HFFc6 (cell line): Measurements from ENCODE around the gene AFF2. TPM values are rescaled to one million over a fixed set of nuclear protein-coding genes. Genes with fewer than 3 reads are reported as not detected.

Source experiments
- DNase-seq: peaks from one replicate; pipeline ENCODE4 v3.0.0-alpha.2; 2018
- H3K27ac Mint-ChIP-seq: 2 replicates; pipeline ENCODE4 v1.8.0; 2020; ENCODE audit warnings: mild to moderate bottlenecking, mixed read lengths
- H3K27me3 Mint-ChIP-seq: 2 replicates; pipeline ENCODE4 v1.8.0; 2021; ENCODE audit warnings: mild to moderate bottlenecking, moderate library complexity, mixed read lengths; ENCODE audit not compliant: insufficient read depth
- H3K36me3 Mint-ChIP-seq: 2 replicates; pipeline ENCODE4 v1.8.0; 2021; ENCODE audit warnings: low read depth, mixed read lengths
- H3K4me1 Mint-ChIP-seq: 2 replicates; pipeline ENCODE4 v1.8.0; 2020; ENCODE audit warnings: low read depth, mixed read lengths
- H3K4me3 Mint-ChIP-seq: 2 replicates; pipeline ENCODE4 v1.8.0; 2020; ENCODE audit warnings: mild to moderate bottlenecking, moderate library complexity, mixed read lengths
- H3K9me3 Mint-ChIP-seq: 2 replicates; pipeline ENCODE4 v1.8.0; 2020; ENCODE audit warnings: mild to moderate bottlenecking, mixed read lengths
- total RNA-seq, 6 experiments: library from RNA; stranded (reverse); fragmentation: NEBNext Ultra II Directional; extraction: Animal tissue kit (Norgen Biotek cat#: 25700); gene quantifications; 2 replicates in 1 of 6; 3 replicates in 5 of 6; pipeline ENCODE4 v1.2.3, GENCODE V29; 2021
- TF ChIP-seq, protein P1 (sequence below): fragments of 200-600 bp; sonication (generic); IDR thresholded peaks from 2 replicates; pipeline ENCODE4 v1.5.0; 2021; ENCODE audit warnings: antibody characterized with exemption, mild to moderate bottlenecking

AFF2 gene
- total RNA-seq, 6 experiments from 2014 or later, result not detected

DNA sequence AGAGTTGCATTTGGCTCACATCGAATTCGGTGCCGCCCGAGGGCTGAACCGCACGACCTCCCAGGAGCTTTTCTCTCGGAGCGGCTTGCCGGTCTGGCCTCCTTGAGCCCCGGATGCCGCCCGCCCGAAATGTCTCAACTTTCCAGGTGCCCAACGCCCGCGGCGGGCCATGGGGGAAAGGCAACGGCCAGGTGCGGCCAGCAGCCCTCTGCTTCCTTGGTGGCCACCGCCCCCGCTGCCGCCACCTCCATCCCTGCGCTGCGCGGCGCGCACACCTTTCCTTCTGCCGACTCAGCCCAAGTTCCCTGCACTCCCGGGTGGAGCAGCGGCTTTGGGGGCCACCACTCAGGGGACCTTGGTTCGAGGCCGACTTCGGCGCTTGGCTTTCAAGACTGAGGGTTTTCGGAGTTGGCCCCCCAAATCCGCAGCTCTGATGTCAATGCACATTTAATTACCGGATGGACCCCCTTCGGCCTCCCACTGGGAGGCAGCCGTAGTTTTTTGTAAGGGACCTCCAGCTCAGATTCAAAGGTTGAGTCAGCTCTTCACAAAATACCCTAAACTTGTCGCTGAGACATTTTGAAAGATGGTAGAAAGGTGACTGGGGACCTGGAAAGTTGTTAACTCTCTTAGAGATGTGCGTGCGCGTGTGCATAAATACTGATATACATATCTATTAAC lies 1.1 kb downstream of the AFF2 start:
- Mint-ChIP-seq H3K27ac (no peak overlapping the region), H3K27me3 (peaks cover 4% of the 10 kb centered on the region; the same call in 1 of the 2 replicates), H3K4me1 (no peaks in the 10 kb centered on the region), H3K4me3 (no peak overlapping the region), H3K9me3 (no peaks in the 10 kb centered on the region), H3K36me3 (no peaks in the 10 kb centered on the region)
- TF ChIP-seq, protein P1, sequence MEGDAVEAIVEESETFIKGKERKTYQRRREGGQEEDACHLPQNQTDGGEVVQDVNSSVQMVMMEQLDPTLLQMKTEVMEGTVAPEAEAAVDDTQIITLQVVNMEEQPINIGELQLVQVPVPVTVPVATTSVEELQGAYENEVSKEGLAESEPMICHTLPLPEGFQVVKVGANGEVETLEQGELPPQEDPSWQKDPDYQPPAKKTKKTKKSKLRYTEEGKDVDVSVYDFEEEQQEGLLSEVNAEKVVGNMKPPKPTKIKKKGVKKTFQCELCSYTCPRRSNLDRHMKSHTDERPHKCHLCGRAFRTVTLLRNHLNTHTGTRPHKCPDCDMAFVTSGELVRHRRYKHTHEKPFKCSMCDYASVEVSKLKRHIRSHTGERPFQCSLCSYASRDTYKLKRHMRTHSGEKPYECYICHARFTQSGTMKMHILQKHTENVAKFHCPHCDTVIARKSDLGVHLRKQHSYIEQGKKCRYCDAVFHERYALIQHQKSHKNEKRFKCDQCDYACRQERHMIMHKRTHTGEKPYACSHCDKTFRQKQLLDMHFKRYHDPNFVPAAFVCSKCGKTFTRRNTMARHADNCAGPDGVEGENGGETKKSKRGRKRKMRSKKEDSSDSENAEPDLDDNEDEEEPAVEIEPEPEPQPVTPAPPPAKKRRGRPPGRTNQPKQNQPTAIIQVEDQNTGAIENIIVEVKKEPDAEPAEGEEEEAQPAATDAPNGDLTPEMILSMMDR, result no peak
- no peak for DNase-seq

DNA sequence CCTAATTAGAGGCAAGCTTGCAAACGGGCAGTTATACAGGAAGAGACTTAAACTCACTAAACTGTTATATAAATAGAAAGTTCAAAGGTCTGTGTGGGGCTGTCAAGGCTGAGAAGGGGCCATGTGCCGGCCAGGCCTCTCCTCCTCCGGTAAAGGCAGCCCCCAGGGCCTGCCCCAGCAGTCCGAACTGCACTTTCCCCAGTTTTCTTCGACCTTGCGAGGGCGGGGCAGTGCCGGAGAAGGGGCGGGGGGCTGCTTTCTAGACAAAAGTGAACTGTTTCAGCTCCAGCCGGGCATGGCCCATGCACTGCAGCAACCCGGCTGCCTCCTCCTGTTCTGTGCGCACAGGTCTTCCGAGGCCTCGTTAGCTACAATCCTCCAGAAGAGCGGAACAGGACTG lies 4.1 kb downstream of the AFF2 start:
- Mint-ChIP-seq H3K27me3 (peaks cover 2% of the 10 kb centered on the region; the same call in 1 of the 2 replicates), H3K4me3 (no peak overlapping the region), H3K4me1 (no peaks in the 10 kb centered on the region), H3K36me3 (no peaks in the 10 kb centered on the region), H3K27ac (no peak overlapping the region), H3K9me3 (no peaks in the 10 kb centered on the region)
- no peak for DNase-seq
- TF ChIP-seq, protein P1, result no peak

DNA sequence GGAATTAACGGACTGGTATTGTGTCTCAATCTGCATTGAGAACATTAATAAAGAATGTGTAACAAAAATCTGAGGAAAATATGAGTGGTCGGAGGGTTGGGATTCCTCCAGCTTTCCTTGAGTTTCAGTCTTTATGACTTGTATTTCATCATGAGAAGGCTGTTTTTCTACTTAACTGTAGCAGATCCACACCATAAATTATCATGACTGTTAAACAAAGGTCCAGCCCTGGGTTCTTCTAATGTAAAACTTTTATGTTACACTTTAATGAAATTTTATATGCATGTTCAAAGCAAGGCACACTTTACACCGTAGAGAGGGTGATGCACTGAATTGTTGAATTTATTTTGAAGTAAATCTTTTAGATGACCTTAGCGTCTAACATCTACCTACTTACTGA lies 7.0 kb downstream of the AFF2 start:
- no peak overlapping the region for H3K27ac Mint-ChIP-seq
- TF ChIP-seq, protein P1, result no peak
- H3K4me1 Mint-ChIP-seq, result no peaks in the 10 kb centered on the region
- no peak for DNase-seq
- no peak overlapping the region for H3K4me3 Mint-ChIP-seq
- no peaks in the 10 kb centered on the region for H3K36me3 Mint-ChIP-seq
- H3K9me3 Mint-ChIP-seq, result peaks cover 4% of the 10 kb centered on the region; the same call in 1 of the 2 replicates
- H3K27me3 Mint-ChIP-seq, result peaks cover 2% of the 10 kb centered on the region; the same call in 1 of the 2 replicates

DNA sequence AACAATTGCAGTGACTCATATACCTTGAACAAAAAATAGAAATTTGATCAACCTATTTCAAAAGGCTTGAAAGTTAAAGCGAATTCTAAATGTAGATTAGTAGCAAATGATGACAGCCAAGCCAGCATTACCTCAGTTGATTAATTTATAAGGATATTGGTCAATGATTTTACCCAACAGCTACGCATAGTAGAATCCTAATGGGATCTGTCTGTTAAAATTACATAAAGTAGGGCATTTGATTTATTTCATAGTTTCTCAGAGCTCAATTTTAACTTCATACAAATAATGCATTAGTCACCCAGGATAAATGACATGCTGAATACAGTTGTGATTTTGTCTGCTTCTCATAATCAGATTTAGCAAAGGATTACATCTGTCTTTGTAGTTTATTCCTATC lies 12.0 kb downstream of the AFF2 start:
- H3K27me3 Mint-ChIP-seq, result peaks cover 2% of the 10 kb centered on the region
- no peak overlapping the region for H3K27ac Mint-ChIP-seq
- TF ChIP-seq, protein P1, result no peak
- no peaks in the 10 kb centered on the region for H3K4me1 Mint-ChIP-seq
- H3K36me3 Mint-ChIP-seq, result no peaks in the 10 kb centered on the region
- H3K4me3 Mint-ChIP-seq, result no peak overlapping the region
- no peak for DNase-seq
- peaks cover 4% of the 10 kb centered on the region; the same call in 1 of the 2 replicates for H3K9me3 Mint-ChIP-seq

DNA sequence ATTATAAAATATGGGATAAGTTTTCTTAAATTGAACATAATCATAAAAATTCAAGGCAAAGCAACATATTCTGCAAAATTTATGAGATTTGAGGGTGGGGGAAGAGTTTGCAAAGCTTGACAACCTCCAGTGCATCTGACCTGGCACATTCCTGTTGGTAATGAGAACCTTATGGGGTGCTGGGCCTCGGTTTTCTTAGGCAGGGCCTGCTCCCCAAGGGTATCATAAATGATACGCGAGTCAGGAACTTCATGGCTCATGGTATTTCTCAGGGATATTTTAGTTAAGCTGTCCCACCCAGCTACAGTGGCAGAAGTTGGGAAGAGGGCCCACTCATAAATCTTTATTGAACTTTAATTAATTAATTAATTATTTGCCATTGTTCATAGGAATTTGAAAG lies 13.2 kb downstream of the AFF2 start:
- no peaks in the 10 kb centered on the region for H3K4me1 Mint-ChIP-seq
- no peak overlapping the region for H3K27ac Mint-ChIP-seq
- peaks cover 2% of the 10 kb centered on the region for H3K27me3 Mint-ChIP-seq
- TF ChIP-seq, protein P1, result no peak
- no peak overlapping the region for H3K4me3 Mint-ChIP-seq
- no peaks in the 10 kb centered on the region for H3K36me3 Mint-ChIP-seq
- H3K9me3 Mint-ChIP-seq, result peaks cover 4% of the 10 kb centered on the region; the same call in 1 of the 2 replicates
- no peak for DNase-seq
